H9 (cell line): ENCODE results near the gene C6orf47. TPM values are rescaled to one million over a fixed set of nuclear protein-coding genes. Genes with fewer than 3 reads are reported as not detected.
A peak's percentile ranks its signal among the peaks of the same experiment; 100 is the strongest.

Source experiments
- DNase-seq: peaks from one replicate; pipeline ENCODE4 v3.0.0-alpha.2; 2017
- H2AFZ ChIP-seq: one replicate; pipeline ENCODE4 v1.6.1; 2013; ENCODE audit warnings: mild to moderate bottlenecking, low read length, control low read depth, moderate library complexity
- H2AK5ac ChIP-seq: 2 replicates; pipeline ENCODE4 v1.6.1; 2013; ENCODE audit warnings: low read length, control low read depth, mixed read lengths; ENCODE audit not compliant: insufficient read length
- H2BK120ac ChIP-seq: one replicate; pipeline ENCODE4 v1.6.1; 2013; ENCODE audit warnings: low read depth, mild to moderate bottlenecking, low read length, control low read depth, inconsistent platforms; ENCODE audit not compliant: poor library complexity, severe bottlenecking
- H2BK12ac ChIP-seq: 2 replicates; pipeline ENCODE4 v1.6.1; 2013; ENCODE audit warnings: low read length, control low read depth, mixed read lengths, low read depth; ENCODE audit not compliant: insufficient read length
- H2BK15ac ChIP-seq: 2 replicates; pipeline ENCODE4 v1.6.1; 2013; ENCODE audit warnings: low read depth, low read length, control low read depth
- H2BK20ac ChIP-seq: one replicate; pipeline ENCODE4 v1.6.1; 2013; ENCODE audit warnings: low read depth, mild to moderate bottlenecking, low read length, control low read depth, inconsistent platforms; ENCODE audit not compliant: poor library complexity, severe bottlenecking
- H2BK5ac ChIP-seq: 2 replicates; pipeline ENCODE4 v1.6.1; 2013; ENCODE audit warnings: low read length, control low read depth, mixed read lengths; ENCODE audit not compliant: insufficient read length
- H3K14ac ChIP-seq: 2 replicates; pipeline ENCODE4 v1.6.1; 2013; ENCODE audit warnings: low read length, control low read depth; ENCODE audit not compliant: insufficient read depth
- H3K18ac ChIP-seq: 2 replicates; pipeline ENCODE4 v1.6.1; 2013; ENCODE audit warnings: low read depth, mild to moderate bottlenecking, mixed read lengths, low read length, control low read depth; ENCODE audit not compliant: insufficient read length
- H3K23ac ChIP-seq: 2 replicates; pipeline ENCODE4 v1.6.1; 2013; ENCODE audit warnings: low read length, control low read depth, mixed read lengths, low read depth; ENCODE audit not compliant: insufficient read length
- H3K23me2 ChIP-seq: 2 replicates; pipeline ENCODE4 v1.6.1; 2013; ENCODE audit warnings: low read depth, mild to moderate bottlenecking, mixed read lengths, low read length, control low read depth; ENCODE audit not compliant: insufficient read length, poor library complexity, severe bottlenecking
- H3K27ac ChIP-seq: 2 replicates; pipeline ENCODE4 v1.5.1; 2013; ENCODE audit warnings: low read length, control low read depth, mixed read lengths, low read depth; ENCODE audit not compliant: insufficient read length
- H3K27me3 ChIP-seq: 2 replicates; pipeline ENCODE4 v1.6.1; 2013; ENCODE audit warnings: low read length, control low read depth, inconsistent platforms; ENCODE audit not compliant: insufficient read depth
- H3K4ac ChIP-seq: 2 replicates; pipeline ENCODE4 v1.6.1; 2013; ENCODE audit warnings: low read depth, mild to moderate bottlenecking, control low read depth, inconsistent platforms, low read length, moderate library complexity
- H3K4me1 ChIP-seq: 2 replicates; pipeline ENCODE4 v1.6.1; 2013; ENCODE audit warnings: low read length, control low read depth, inconsistent platforms; ENCODE audit not compliant: insufficient read depth
- H3K4me2 ChIP-seq: 2 replicates; pipeline ENCODE4 v1.6.1; 2013; ENCODE audit warnings: low read length, control low read depth, mixed read lengths; ENCODE audit not compliant: insufficient read length, insufficient read depth
- H3K56ac ChIP-seq: 2 replicates; pipeline ENCODE4 v1.6.1; 2013; ENCODE audit warnings: low read depth, mild to moderate bottlenecking, mixed read lengths, low read length, control low read depth; ENCODE audit not compliant: insufficient read length
- H3K79me1 ChIP-seq: 2 replicates; pipeline ENCODE4 v1.6.1; 2013; ENCODE audit warnings: low read depth, mild to moderate bottlenecking, moderate library complexity, low read length, control low read depth, inconsistent platforms; ENCODE audit not compliant: insufficient read depth, poor library complexity, severe bottlenecking
- H3K79me2 ChIP-seq: 2 replicates; pipeline ENCODE4 v1.6.1; 2013; ENCODE audit warnings: low read length, control low read depth, inconsistent platforms; ENCODE audit not compliant: insufficient read depth
- H3K9ac ChIP-seq: 2 replicates; pipeline ENCODE4 v1.6.1; 2013; ENCODE audit warnings: low read length, control low read depth, mixed read lengths; ENCODE audit not compliant: insufficient read length; ENCODE audit errors: extremely low read depth
- H3K9me3 ChIP-seq: one replicate; pipeline ENCODE4 v1.6.1; 2013; ENCODE audit warnings: low read depth, low read length, inconsistent platforms; ENCODE audit not compliant: control insufficient read depth
- H3T11ph ChIP-seq: one replicate; pipeline ENCODE4 v1.6.1; 2013; ENCODE audit warnings: mild to moderate bottlenecking, low read length, control low read depth, inconsistent platforms
- H4K20me1 ChIP-seq: one replicate; pipeline ENCODE4 v1.6.1; 2013; ENCODE audit not compliant: control insufficient read depth, insufficient read length, insufficient read depth
- H4K5ac ChIP-seq: 2 replicates; pipeline ENCODE4 v1.6.1; 2013; ENCODE audit warnings: low read depth, mild to moderate bottlenecking, mixed read lengths, low read length, control low read depth; ENCODE audit not compliant: insufficient read length
- H4K8ac ChIP-seq: replicated peaks from 2 replicates; pipeline ENCODE4 v1.6.1; 2013; ENCODE audit warnings: low read length, control low read depth, mixed read lengths, low read depth; ENCODE audit not compliant: insufficient read length
- H4K91ac ChIP-seq: 2 replicates; pipeline ENCODE4 v1.6.1; 2013; ENCODE audit warnings: low read depth, mild to moderate bottlenecking, moderate library complexity, mixed read lengths, low read length, control low read depth; ENCODE audit not compliant: insufficient read length
- H3K27ac Mint-ChIP-seq, 3 experiments: 2 replicates in 2 of 3; 3 replicates in 1 of 3; pipeline ENCODE4 v1.8.0; 2020 to 2021; ENCODE audit warnings: mixed read lengths in 3 of 3, mild to moderate bottlenecking in 1 of 3, moderate library complexity in 1 of 3
- H3K27me3 Mint-ChIP-seq: 2 replicates; pipeline ENCODE4 v1.8.0; 2021; ENCODE audit warnings: low read depth, mild to moderate bottlenecking, moderate library complexity, mixed read lengths
- H3K36me3 Mint-ChIP-seq, 3 experiments: 2 replicates in 2 of 3; 3 replicates in 1 of 3; pipeline ENCODE4 v1.8.0; 2020 to 2021; ENCODE audit warnings: low read depth in 3 of 3, mixed read lengths in 3 of 3; ENCODE audit not compliant: insufficient read depth in 1 of 3
- H3K4me1 Mint-ChIP-seq, 2 experiments: 2 replicates each; pipeline ENCODE4 v1.8.0; 2020; ENCODE audit warnings: mixed read lengths in 2 of 2
- H3K4me3 Mint-ChIP-seq, 2 experiments: 2 replicates in 1 of 2; 3 replicates in 1 of 2; pipeline ENCODE4 v1.8.0; 2020 to 2021; ENCODE audit warnings: mild to moderate bottlenecking in 2 of 2, mixed read lengths in 2 of 2, moderate library complexity in 1 of 2
- H3K9me3 Mint-ChIP-seq, 2 experiments: 2 replicates in 1 of 2; 3 replicates in 1 of 2; pipeline ENCODE4 v1.8.0; 2020; ENCODE audit warnings: mild to moderate bottlenecking in 2 of 2, mixed read lengths in 2 of 2, moderate library complexity in 1 of 2
- WGBS: extraction: QIAGEN DNeasy Blood & Tissue Kit; methylation state at CpG from one replicate; pipeline ENCODE4 v1.1.7; 2013; ENCODE audit warnings: missing lambda C conversion rate, low lambda C conversion rate, mixed read lengths; ENCODE audit not compliant: insufficient read length; ENCODE audit errors: extremely low coverage; 5-methylcytosine and 5-hydroxymethylcytosine counted together
- total RNA-seq: library from RNA; stranded (reverse); gene quantifications from 2 replicates; pipeline ENCODE4 v1.2.1, GENCODE V29; 2021
- TF ChIP-seq, protein P1 (sequence below): fragments of 200-600 bp; sonication (generic); conservative IDR thresholded peaks from 3 replicates; pipeline ENCODE4 v1.8.0; 2021; ENCODE audit warnings: antibody characterized with exemption, mild to moderate bottlenecking

Gene C6orf47
- total RNA-seq, 1 experiment from 2014 or later, result 19.0 TPM

DNA sequence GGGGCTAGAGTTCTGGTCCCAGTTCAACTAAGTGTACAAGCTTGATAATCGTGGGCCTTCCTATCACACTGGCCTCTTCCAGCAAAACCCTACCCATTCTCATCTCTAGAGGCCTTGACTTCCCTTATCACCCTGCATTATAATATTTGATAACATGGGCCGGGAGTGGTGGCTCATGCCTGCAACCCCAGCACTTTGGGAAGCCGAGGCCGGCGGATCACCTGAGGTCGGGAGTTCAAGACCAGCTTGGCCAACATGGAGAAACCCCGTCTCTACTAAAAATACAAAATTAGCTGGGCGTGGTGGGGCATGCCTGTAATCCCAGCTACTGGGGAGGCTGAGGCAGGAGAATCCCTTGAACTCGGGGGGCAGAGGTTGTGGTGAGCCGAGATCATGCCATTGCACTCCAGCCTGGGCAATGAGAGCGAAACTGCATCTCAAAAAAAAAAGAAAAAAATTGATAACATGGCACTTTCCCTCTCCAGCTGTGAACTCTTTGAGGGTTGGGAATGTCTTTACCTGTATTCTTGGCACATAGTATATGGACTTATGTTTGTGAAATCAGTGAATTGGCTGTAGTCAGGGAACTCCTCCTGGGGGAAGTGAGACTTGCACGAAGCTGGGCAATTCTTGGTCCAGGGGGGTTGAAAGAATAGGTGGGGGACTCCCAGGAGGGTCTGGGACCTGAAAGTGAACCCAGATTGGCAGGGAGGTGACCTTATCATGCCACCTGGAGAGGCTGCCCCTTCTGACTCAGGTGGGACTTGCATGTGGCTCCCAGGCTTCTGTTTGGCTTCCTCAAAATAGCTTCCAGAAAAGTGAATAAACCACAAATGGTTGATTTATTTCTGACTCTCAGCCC lies 915 bp upstream of the C6orf47 start:
- Histone ChIP-seq H4K91ac (no peak overlapping the region), H2BK12ac (no peak overlapping the region), H2BK5ac (no peak overlapping the region), H3K27me3 (no peaks in the 10 kb centered on the region), H3K14ac (no peak overlapping the region), H3K4ac (no peak overlapping the region), H3K79me1 (peaks cover 15% of the 10 kb centered on the region), H4K20me1 (no peaks in the 10 kb centered on the region), H2BK15ac (no peak overlapping the region), H3K23ac (no peak overlapping the region), H3K9me3 (no peaks in the 10 kb centered on the region), H3K27ac (no peak overlapping the region), H2BK120ac (no peak overlapping the region), H4K8ac (no peak overlapping the region), H2BK20ac (no peak overlapping the region), H3K23me2 (peaks cover 24% of the 10 kb centered on the region), H2AK5ac (no peak overlapping the region), H3T11ph (no peak overlapping the region), H2AFZ (no peak overlapping the region), H3K4me2 (peak overlapping the region; percentile 73), H3K56ac (no peak overlapping the region), H3K4me1 (no peaks in the 10 kb centered on the region), H3K79me2 (peaks cover 7% of the 10 kb centered on the region; the same call in 1 of the 2 replicates), H3K9ac (peak overlapping the region; percentile 58), H3K18ac (no peak overlapping the region), H4K5ac (no peak overlapping the region)
- Mint-ChIP-seq H3K36me3 (peaks cover 29 to 52% (median 43%) of the 10 kb centered on the region in 3 experiments), H3K4me3 (peak overlapping the region; percentile 87 to 92), H3K27me3 (no peaks in the 10 kb centered on the region; the same call in 1 of the 2 replicates), H3K9me3 (no peaks in the 10 kb centered on the region), H3K4me1 (peaks cover 38 to 47% of the 10 kb centered on the region in 2 experiments), H3K27ac (peak overlapping the region; percentile 85 to 95 (median 93))
- no CpG with 5 or more reads among the region's 12 CpGs for WGBS
- DNase-seq, result no peak
- TF ChIP-seq, protein P1, sequence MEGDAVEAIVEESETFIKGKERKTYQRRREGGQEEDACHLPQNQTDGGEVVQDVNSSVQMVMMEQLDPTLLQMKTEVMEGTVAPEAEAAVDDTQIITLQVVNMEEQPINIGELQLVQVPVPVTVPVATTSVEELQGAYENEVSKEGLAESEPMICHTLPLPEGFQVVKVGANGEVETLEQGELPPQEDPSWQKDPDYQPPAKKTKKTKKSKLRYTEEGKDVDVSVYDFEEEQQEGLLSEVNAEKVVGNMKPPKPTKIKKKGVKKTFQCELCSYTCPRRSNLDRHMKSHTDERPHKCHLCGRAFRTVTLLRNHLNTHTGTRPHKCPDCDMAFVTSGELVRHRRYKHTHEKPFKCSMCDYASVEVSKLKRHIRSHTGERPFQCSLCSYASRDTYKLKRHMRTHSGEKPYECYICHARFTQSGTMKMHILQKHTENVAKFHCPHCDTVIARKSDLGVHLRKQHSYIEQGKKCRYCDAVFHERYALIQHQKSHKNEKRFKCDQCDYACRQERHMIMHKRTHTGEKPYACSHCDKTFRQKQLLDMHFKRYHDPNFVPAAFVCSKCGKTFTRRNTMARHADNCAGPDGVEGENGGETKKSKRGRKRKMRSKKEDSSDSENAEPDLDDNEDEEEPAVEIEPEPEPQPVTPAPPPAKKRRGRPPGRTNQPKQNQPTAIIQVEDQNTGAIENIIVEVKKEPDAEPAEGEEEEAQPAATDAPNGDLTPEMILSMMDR, result no peak
